Activated T-cell treated with anti-CD3 and anti-CD28 coated beads, Interleukin-2, amount 50 U/mL, for 72 hours (primary cell): ENCODE results near the gene LRRK2. TPM values are rescaled to one million over a fixed set of nuclear protein-coding genes. Genes with fewer than 3 reads are reported as not detected.
"Not testable (repeated sequence)": the region's sequence is repeated elsewhere in the genome, so short reads cannot be mapped to it uniquely, and the experiment has no call there.

Experiments used
- ATAC-seq, 2 donors: fragments of 150-1000 bp; cut with Tn5 transposase; replicated peaks in 1 of 2; 2 replicates each; pipeline ENCODE4 v1.10.0; 2021; ENCODE audit warnings: moderate library complexity in 2 of 2, mild to moderate bottlenecking in 1 of 2
- DNase-seq, 2 donors: peaks; one replicate each; pipeline ENCODE4 v3.0.0; 2021 to 2022; ENCODE audit warnings: mixed read lengths in 1 of 2
- H3K27ac Mint-ChIP-seq: one replicate; pipeline ENCODE4 v1.8.0; 2022; ENCODE audit warnings: mild to moderate bottlenecking, moderate library complexity, mixed read lengths
- H3K27me3 Mint-ChIP-seq: one replicate; pipeline ENCODE4 v1.8.0; 2022; ENCODE audit warnings: low read depth, mixed read lengths
- H3K36me3 Mint-ChIP-seq, 2 donors: one replicate each; pipeline ENCODE4 v1.8.0; 2022; ENCODE audit warnings: mixed read lengths in 2 of 2, mild to moderate bottlenecking in 1 of 2; ENCODE audit not compliant: insufficient read depth in 2 of 2
- H3K4me1 Mint-ChIP-seq: one replicate; pipeline ENCODE4 v1.8.0; 2022; ENCODE audit warnings: low read depth, mixed read lengths
- H3K4me3 Mint-ChIP-seq, 2 donors: one replicate each; pipeline ENCODE4 v1.8.0; 2022; ENCODE audit warnings: mild to moderate bottlenecking in 2 of 2, mixed read lengths in 2 of 2, moderate library complexity in 2 of 2
- H3K9me3 Mint-ChIP-seq, 2 donors: one replicate each; pipeline ENCODE4 v1.8.0; 2022; ENCODE audit warnings: mixed read lengths in 2 of 2
- total RNA-seq, 2 donors: library from RNA; stranded (reverse); gene quantifications; one replicate each; pipeline ENCODE4 v1.2.3, GENCODE V29; 2022

The LRRK2 gene
- total RNA-seq, 2 donors from 2014 or later = not detected

DNA sequence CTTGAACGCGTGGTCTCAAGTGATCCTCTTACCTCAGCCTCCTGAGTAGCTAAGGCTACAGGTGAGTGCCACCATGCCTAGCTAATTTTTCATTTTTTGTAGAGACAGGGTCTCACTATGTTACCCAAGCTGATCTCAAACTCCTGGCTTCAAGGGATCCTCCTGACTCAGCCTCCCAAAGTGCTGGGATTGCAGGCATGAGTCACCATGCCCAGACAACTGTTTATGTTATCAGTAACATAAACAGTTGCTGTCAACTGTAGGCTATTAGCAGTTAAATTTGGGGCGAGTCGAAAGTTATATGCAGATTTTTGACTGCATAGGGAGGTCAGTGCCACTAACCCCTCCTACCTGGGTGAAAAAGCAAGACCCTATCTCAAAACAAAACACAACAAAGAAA lies 26.2 kb upstream of the LRRK2 start:
- H3K27ac Mint-ChIP-seq = no peak overlapping the region
- H3K9me3 Mint-ChIP-seq = no peaks in the 10 kb centered on the region
- ATAC-seq = no peak
- no peak for DNase-seq
- H3K4me3 Mint-ChIP-seq = no peak overlapping the region
- H3K27me3 Mint-ChIP-seq = peaks cover 10% of the 10 kb centered on the region
- no peaks in the 10 kb centered on the region for H3K4me1 Mint-ChIP-seq
- no peaks in the 10 kb centered on the region for H3K36me3 Mint-ChIP-seq

DNA sequence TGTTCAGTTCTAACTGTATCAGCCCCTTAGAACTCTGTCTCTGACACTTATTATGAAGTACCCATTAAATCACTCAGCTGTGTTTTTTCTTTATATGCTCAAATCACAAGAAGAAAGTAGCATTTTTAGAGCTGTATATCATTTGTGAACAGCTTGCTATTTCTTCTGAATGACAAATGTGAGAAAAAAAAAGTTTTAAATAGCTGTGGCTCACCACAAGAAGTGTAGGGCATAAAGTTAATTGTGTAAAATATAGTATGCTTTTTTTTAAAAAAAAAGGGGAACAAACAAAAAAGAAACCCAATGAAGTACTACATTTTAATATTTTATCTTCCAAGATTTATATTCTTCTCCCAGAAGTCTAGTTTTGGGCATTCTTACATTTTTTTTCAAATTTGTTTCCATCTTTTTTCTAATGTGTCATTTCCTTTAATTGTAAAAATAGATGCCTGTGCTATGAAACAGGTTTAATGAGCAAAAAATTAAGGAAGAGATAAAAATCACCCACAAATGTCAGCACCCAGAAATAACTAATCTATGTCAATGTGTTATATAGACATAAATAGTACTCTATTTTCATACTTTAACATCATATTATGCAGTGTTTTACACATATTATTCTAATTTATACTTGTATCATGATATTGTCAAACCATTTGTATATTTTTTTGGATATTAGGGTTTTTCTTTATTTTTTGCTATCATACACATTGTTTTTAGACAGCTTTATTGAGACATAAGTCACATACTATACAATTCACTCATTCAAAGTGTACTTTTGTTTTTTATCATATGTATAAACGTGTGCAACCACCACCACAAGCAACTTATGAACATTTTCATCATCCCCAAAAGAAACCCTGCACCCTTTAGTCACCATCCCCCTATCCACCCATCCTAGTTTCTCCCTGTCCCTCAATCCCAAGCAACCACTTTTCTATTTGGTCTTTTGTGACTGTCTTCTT lies 22.4 kb upstream of the LRRK2 start:
- no peak overlapping the region for H3K4me3 Mint-ChIP-seq
- H3K4me1 Mint-ChIP-seq = no peaks in the 10 kb centered on the region
- H3K9me3 Mint-ChIP-seq = no peaks in the 10 kb centered on the region
- no peak overlapping the region for H3K27ac Mint-ChIP-seq
- no peaks in the 10 kb centered on the region for H3K36me3 Mint-ChIP-seq
- peaks cover 10% of the 10 kb centered on the region for H3K27me3 Mint-ChIP-seq
- DNase-seq (no peak), ATAC-seq (peak in 1 of 2 donors; percentile 38)

DNA sequence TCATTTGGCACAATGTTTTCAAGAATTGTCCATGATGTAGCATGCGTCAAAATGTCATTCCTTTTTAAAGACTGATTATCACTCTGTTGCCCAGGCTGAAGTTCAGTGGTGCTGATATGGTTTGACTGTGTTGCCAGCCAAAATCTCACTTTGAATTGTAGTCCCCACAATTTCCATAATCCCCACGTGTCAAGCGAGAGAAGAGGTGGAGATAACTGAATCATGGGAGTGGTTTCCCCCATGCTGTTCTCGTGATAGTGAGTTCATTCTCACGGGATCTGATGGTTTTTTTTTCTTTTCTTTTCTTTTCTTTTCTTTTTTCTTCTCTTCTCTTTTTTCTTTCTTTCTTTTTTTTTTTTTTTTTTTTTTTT lies 21.8 kb upstream of the LRRK2 start:
- Mint-ChIP-seq H3K27ac (no peak overlapping the region), H3K36me3 (no peaks in the 10 kb centered on the region)

DNA sequence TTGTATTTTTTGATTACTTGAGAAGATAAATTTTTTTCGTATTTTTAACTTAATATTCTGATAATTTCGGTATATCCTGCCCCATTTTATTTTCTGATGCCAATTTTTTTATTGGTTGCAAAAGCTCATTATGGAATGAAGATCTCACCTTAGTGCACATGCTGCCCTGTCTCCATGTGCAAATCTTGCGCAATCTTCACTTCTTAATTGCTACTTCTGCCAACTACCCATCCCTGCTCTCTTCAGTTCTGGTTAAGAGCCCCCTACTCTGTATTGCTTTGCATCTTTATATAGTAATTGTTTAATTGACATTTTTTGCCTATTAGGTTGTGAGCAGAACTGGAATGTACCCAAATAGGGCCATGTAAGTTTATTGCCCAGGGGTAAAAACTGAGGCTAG lies 20.5 kb upstream of the LRRK2 start:
- no peaks in the 10 kb centered on the region for H3K4me1 Mint-ChIP-seq
- no peak for ATAC-seq

More for the DNA sequence above, 21.8 kb upstream of the LRRK2 start:
- no peak for DNase-seq
- peaks cover 8% of the 10 kb centered on the region for H3K27me3 Mint-ChIP-seq
- peak in 1 of 2 donors; percentile 26 for ATAC-seq
- H3K9me3 Mint-ChIP-seq = no peaks in the 10 kb centered on the region
- H3K4me3 Mint-ChIP-seq = no peak overlapping the region
- no peaks in the 10 kb centered on the region for H3K4me1 Mint-ChIP-seq

DNA sequence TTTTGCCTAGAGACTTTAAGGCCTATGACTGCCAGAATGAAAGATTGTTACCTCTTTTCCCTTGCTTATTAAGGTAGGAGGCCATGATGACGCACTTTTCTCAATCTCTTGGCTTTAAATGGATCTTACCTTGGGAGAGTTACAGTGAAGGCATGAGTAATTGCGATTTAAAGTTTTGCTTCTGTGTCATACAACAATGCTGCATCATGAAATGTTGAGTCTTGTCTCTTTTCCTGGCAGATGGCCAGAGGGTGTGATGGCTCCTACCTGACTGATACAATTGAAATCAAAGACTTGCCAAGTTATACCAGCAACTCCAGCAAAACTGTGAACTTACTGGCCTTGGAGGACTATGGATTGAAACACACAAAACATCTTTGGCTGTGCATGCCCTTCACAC lies 17.2 kb upstream of the LRRK2 start:
- no peak overlapping the region for H3K4me3 Mint-ChIP-seq
- no peaks in the 10 kb centered on the region for H3K36me3 Mint-ChIP-seq
- no peaks in the 10 kb centered on the region for H3K9me3 Mint-ChIP-seq
- DNase-seq (no peak), ATAC-seq (no peak)
- no peak overlapping the region for H3K27ac Mint-ChIP-seq
- H3K27me3 Mint-ChIP-seq = no peaks in the 10 kb centered on the region
- H3K4me1 Mint-ChIP-seq = no peaks in the 10 kb centered on the region

More for the DNA sequence above, 20.5 kb upstream of the LRRK2 start:
- H3K27ac Mint-ChIP-seq = no peak overlapping the region
- no peak for DNase-seq
- H3K4me3 Mint-ChIP-seq = no peak overlapping the region
- H3K27me3 Mint-ChIP-seq = no peaks in the 10 kb centered on the region
- no peaks in the 10 kb centered on the region for H3K36me3 Mint-ChIP-seq
- H3K9me3 Mint-ChIP-seq = no peaks in the 10 kb centered on the region

DNA sequence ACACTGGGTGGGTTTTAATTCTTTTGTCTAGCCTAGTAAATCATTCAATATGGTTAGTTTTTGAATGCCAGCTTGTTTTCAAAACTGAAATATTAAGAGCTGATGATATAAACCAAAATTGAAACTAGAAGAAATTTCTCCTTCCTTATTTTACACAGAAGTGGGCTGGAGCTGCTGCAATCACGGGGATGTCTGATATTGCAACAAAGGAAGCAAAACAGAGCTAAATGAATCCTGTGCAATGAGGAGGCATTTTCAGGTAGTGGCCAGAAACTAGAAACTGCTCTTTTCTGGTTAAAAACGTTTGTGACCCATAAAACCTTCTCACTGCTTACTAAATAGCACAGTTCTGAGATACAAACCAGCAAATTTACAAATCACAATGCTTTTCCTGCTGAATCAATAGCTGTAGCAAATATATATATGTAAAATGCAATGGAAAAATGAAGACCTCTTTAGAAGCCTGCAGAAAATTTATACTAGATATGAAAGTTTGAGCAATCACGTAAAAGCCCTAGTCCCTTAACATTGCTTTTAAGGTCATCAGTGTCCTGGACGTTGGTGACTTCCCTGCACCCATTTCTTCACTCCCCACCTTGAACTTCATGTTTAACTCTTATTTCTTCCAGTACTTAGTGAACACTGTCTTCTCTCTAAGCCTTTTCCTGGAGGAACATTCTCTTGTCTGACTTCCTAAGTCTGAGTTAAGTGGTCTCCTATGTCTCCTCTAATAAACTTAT lies 15.9 kb upstream of the LRRK2 start:
- ATAC-seq = no peak

DNA sequence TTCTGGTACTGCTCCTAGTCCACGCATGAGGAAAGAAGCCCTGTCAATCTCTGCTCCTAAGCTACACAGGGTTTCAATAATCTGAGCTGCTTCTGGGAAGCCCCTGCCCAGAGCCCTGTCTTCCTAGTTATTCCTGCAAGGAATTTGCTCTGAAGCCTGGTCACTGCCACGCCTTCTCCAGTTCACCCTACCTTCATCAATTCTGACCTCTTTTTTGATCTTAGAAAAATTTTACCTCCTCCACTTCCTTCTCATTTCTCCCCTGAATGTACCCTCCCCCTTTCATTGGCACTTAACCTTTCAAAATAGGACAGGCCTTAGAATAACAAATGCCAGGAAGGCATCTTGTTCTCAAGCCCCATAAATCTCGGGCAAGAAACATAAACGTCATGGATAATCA lies 14.9 kb upstream of the LRRK2 start:
- no peak for ATAC-seq

More for the DNA sequence above, 15.9 kb upstream of the LRRK2 start:
- H3K9me3 Mint-ChIP-seq = no peaks in the 10 kb centered on the region
- peaks cover 0 to 3% of the 10 kb centered on the region in 2 donors for H3K36me3 Mint-ChIP-seq
- H3K27ac Mint-ChIP-seq = no peak overlapping the region
- H3K4me1 Mint-ChIP-seq = no peaks in the 10 kb centered on the region
- no peaks in the 10 kb centered on the region for H3K27me3 Mint-ChIP-seq
- H3K4me3 Mint-ChIP-seq = no peak overlapping the region
- no peak for DNase-seq

DNA sequence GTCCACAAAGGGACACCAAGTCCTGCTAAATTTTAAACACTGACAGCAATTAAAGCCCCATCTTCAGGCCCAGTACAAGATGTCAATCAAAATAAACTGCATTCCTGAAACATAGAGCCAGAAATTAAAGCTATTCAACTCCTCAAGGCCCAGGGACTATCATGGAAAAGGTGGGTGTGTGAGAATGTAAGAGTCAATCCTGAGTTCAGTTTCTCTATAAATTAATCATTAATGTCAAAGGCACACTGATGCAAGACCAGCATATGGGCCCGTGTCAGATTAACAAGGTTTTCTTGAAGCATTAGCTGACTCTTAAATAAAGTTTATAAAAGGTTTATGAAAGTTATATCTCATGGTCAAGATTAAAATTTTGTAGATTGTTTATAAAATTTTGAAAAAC lies 13.6 kb upstream of the LRRK2 start:
- H3K4me3 Mint-ChIP-seq, H3K27ac Mint-ChIP-seq, H3K4me1 Mint-ChIP-seq, ATAC-seq, DNase-seq, H3K27me3 Mint-ChIP-seq, H3K36me3 Mint-ChIP-seq, H3K9me3 Mint-ChIP-seq: not testable (repeated sequence)

More for the DNA sequence above, 14.9 kb upstream of the LRRK2 start:
- no peak for DNase-seq
- Mint-ChIP-seq H3K27ac (no peak overlapping the region), H3K4me1 (no peaks in the 10 kb centered on the region), H3K4me3 (no peak overlapping the region), H3K9me3 (peaks cover 2 to 3% of the 10 kb centered on the region in 2 donors), H3K27me3 (no peaks in the 10 kb centered on the region), H3K36me3 (peaks cover 0 to 3% of the 10 kb centered on the region in 2 donors)

DNA sequence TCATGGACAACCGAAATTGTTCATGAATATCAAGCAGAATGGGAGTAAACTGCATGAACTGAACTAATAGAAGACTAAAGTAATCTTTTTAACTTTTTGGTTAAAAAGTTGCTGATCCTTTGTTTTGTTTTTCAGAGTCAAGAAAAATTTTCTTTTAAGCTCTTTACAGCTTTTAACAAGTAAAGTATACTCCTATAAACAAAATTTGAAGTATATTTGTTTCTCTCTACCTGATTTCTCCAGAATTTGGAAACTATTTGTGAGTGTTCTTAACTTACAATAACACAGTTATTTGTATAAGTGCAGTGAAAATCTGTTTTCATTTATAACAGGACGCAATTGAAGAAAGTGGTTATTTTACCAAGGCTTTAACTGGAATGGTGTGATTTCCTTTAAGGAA lies 12.2 kb upstream of the LRRK2 start:
- Mint-ChIP-seq H3K9me3 (peaks cover 3 to 5% of the 10 kb centered on the region in 2 donors), H3K27ac (no peak overlapping the region), H3K27me3 (no peaks in the 10 kb centered on the region), H3K36me3 (peaks cover 0 to 3% of the 10 kb centered on the region in 2 donors), H3K4me1 (no peaks in the 10 kb centered on the region), H3K4me3 (no peak overlapping the region)
- DNase-seq (no peak), ATAC-seq (no peak)

DNA sequence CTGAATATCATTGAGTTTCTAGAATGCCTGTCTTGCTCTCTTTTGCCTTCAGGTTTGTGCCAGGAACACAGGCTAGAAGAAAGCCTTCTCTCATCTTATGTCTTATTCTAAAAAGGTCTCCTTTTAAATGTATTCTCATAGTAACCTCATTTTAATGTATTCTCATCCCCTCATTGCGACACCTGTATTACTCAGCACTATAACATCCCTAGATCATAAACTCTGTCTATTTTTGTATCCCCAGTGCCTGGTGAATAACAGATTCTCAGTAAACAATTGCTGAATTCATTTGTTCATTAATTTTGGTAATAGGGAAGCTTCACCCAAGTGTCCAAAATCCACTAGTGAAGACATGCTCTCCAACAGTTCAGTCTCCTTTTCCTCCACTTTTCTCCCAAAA lies 8.8 kb upstream of the LRRK2 start:
- Mint-ChIP-seq H3K36me3 (peaks cover 0 to 3% of the 10 kb centered on the region in 2 donors), H3K9me3 (peaks cover 3 to 5% of the 10 kb centered on the region in 2 donors), H3K4me1 (no peaks in the 10 kb centered on the region), H3K27ac (peak overlapping the region; percentile 6), H3K4me3 (no peak overlapping the region), H3K27me3 (no peaks in the 10 kb centered on the region)
- ATAC-seq = no peak
- DNase-seq = no peak

DNA sequence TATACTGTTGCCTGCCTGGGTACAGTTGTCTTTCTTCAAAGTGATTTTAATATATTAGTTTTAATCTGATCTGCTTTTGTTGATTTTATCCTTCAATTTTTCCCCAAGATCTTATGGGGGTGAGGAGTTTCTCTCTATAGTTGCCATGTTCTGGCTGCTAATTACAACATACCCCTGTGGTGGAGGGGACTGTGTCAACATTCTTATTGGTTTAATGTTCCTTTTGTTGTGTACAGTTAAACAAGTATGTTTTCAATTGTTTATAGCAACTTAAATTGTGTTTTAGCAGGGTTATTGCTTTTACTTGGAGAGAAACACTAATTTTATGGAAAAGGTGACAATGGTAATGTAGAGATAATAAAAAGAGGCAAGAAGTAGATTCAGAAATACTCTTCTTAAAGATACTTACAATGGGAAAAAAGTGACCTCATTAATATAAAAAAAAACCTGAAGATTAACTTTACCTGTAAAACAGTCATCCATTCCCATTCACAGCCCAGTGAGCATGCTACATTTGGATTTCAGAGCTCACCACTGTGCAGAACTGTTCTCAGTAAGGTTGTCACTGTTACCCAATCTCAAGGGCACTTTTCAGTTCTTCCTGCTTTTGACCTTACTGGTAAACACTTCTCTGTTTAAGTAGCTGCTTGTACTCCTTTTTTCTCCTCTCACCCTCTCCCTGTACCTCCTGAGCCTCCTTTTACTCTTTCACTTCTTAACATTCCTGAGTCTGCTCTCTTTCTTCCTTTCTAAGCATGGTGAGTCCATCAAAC lies 8.1 kb upstream of the LRRK2 start:
- Mint-ChIP-seq H3K4me3 (no peak overlapping the region), H3K27ac (no peak overlapping the region)

DNA sequence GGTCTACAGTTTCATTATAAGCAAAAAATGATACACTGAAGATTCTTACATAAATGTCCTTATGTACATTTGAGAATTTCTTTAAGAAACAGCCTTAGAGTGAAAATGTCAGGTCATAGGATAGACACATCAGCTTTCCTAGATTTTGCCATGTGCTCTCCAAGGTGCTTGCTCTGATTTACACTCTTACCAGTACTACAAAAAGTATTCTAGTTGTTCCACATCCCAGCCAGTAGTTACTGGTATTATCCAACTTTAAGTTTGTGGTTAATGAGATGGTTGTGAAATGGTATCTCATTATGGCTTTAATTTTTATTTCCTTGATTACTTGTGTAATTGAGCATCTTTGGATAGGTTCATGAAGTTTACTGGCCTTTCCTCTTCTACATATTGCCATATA lies 5.0 kb upstream of the LRRK2 start:
- Mint-ChIP-seq H3K27me3 (peaks cover 19% of the 10 kb centered on the region), H3K4me1 (no peaks in the 10 kb centered on the region), H3K4me3 (no peak overlapping the region), H3K9me3 (peaks cover 0 to 4% of the 10 kb centered on the region in 2 donors), H3K36me3 (no peaks in the 10 kb centered on the region), H3K27ac (no peak overlapping the region)
- ATAC-seq (no peak), DNase-seq (no peak)

More for the DNA sequence above, 8.1 kb upstream of the LRRK2 start:
- ATAC-seq = no peak
- Mint-ChIP-seq H3K4me1 (no peaks in the 10 kb centered on the region), H3K36me3 (peaks cover 0 to 3% of the 10 kb centered on the region in 2 donors), H3K9me3 (peaks cover 3 to 5% of the 10 kb centered on the region in 2 donors), H3K27me3 (no peaks in the 10 kb centered on the region)
- DNase-seq = no peak

DNA sequence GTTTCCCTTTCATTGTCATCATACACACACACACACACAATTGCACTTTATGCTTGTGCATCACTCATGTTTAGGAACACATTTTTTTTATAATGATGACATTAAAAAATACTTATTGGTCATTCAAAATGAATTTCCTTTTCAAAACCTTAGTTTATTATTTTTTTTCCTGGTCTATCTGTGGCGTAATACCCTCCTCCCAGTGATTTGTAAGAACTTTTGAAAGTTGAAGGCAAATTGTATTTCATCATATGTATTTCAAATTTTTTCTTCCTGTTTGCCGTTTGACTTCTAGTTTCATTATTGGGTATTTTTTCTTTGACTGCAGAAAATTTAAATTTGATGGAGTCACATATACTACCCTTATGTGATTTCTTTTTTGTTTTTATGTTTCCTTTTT lies 2.5 kb upstream of the LRRK2 start:
- no peak for ATAC-seq
- Mint-ChIP-seq H3K4me1 (peaks cover 4% of the 10 kb centered on the region), H3K9me3 (no peaks in the 10 kb centered on the region), H3K4me3 (no peak overlapping the region), H3K27me3 (peaks cover 39% of the 10 kb centered on the region), H3K27ac (no peak overlapping the region), H3K36me3 (no peaks in the 10 kb centered on the region)
- DNase-seq = no peak
